T-helper 2 cell treated with Interferon-gamma antibody and Interleukin-4, amounts not matched to agents 5 μg/mL and 100 μg/mL, for 36 hours (primary cell): ENCODE measurements around the gene HMG20A.

Experiments
- DNase-seq: peaks from one replicate; pipeline ENCODE4 v3.0.0; 2021; ENCODE audit warnings: low spot score
- H3K27ac Mint-ChIP-seq: one replicate; pipeline ENCODE4 v1.8.0; 2021; ENCODE audit warnings: mild to moderate bottlenecking, mixed read lengths
- H3K27me3 Mint-ChIP-seq: one replicate; pipeline ENCODE4 v1.8.0; 2021; ENCODE audit warnings: low read depth, mixed read lengths
- H3K36me3 Mint-ChIP-seq: one replicate; pipeline ENCODE4 v1.8.0; 2021; ENCODE audit warnings: low read depth, mixed read lengths
- H3K4me1 Mint-ChIP-seq: one replicate; pipeline ENCODE4 v1.8.0; 2021; ENCODE audit warnings: low read depth, mixed read lengths
- H3K4me3 Mint-ChIP-seq: one replicate; pipeline ENCODE4 v1.8.0; 2022; ENCODE audit warnings: mild to moderate bottlenecking, moderate library complexity, mixed read lengths
- H3K9me3 Mint-ChIP-seq: one replicate; pipeline ENCODE4 v1.8.0; 2021; ENCODE audit warnings: mixed read lengths

Gene HMG20A

DNA sequence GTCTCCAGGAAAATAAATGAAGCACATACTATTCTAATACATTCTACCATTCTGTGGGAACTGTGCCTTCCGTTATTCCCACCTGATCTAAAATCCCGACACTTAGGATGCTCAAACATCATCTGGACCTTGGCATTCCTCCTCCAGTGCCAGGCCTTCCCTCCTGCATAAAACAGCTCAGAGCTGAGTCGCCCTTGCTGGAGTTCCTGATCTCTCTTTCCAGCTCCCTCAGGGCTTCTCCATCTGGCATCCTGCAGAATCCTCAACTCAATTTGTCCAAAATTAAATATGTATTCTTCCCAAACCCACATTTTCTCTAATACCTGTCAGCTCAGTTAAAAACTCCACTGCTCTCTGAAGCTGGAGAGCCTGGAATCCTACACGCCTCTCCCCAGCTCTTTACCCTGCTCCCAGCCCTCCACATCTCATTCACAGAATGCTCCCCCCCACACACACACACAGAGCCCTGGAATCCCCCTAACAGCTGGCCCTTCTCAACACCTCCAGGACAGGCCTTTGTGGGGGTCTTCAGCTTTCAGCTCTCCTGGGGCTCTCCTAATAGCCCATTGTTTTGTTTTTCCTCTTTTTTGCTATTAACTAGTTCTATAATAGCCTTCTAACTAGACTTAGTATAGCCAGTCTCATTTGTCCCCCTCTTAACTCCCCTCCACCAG, 78.5 kb downstream of the HMG20A start:
- no peaks in the 10 kb centered on the region for H3K4me1 Mint-ChIP-seq

GRCh38 chr15:77500989-77501388, 80.3 kb downstream of the HMG20A start:
- H3K4me1 Mint-ChIP-seq, result no peaks in the 10 kb centered on the region
- no peak overlapping the region for H3K27ac Mint-ChIP-seq
- no peak overlapping the region for H3K4me3 Mint-ChIP-seq
- no peaks in the 10 kb centered on the region for H3K27me3 Mint-ChIP-seq
- no peaks in the 10 kb centered on the region for H3K36me3 Mint-ChIP-seq
- no peaks in the 10 kb centered on the region for H3K9me3 Mint-ChIP-seq
- DNase-seq, result no peak

More for the DNA sequence above, 78.5 kb downstream of the HMG20A start:
- no peak for DNase-seq
- no peak overlapping the region for H3K4me3 Mint-ChIP-seq
- H3K36me3 Mint-ChIP-seq, result no peaks in the 10 kb centered on the region
- no peak overlapping the region for H3K27ac Mint-ChIP-seq
- no peaks in the 10 kb centered on the region for H3K9me3 Mint-ChIP-seq
- H3K27me3 Mint-ChIP-seq, result no peaks in the 10 kb centered on the region

- Mint-ChIP-seq H3K27me3 (no peaks in the 10 kb centered on the region), H3K27ac (no peak overlapping the region), H3K9me3 (no peaks in the 10 kb centered on the region), H3K4me3 (no peak overlapping the region), H3K4me1 (no peaks in the 10 kb centered on the region), H3K36me3 (no peaks in the 10 kb centered on the region)
- no peak for DNase-seq
Observed at GRCh38 chr15:77502379-77503095, 81.8 kb downstream of the HMG20A start.

DNA sequence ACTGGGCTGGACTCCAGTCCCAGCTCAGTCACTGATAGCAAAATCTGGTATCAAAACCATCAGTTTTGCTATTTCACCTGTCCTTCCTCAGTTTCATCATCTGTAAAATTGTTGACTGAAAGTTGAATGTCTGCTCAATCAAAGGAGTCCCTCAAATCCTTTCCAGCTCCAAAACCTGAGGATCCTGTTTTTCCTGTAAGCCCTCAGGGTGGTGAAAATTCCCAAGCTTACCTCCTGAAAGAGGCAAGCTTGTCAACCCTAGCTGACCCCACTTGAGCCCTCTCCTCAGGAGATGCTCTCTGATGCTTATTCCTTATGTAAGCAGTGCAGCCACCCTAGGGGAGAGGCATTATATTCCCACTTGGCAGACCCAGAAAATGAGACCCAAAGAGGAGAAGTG, 82.6 kb downstream of the HMG20A start:
- Mint-ChIP-seq H3K27me3 (no peaks in the 10 kb centered on the region), H3K4me3 (no peak overlapping the region), H3K4me1 (no peaks in the 10 kb centered on the region), H3K27ac (no peak overlapping the region), H3K9me3 (no peaks in the 10 kb centered on the region), H3K36me3 (no peaks in the 10 kb centered on the region)
- no peak for DNase-seq

GRCh38 chr15:77503764-77504163, 83.1 kb downstream of the HMG20A start:
- no peaks in the 10 kb centered on the region for H3K9me3 Mint-ChIP-seq
- no peaks in the 10 kb centered on the region for H3K36me3 Mint-ChIP-seq
- H3K27me3 Mint-ChIP-seq, result no peaks in the 10 kb centered on the region
- no peak for DNase-seq
- no peak overlapping the region for H3K4me3 Mint-ChIP-seq
- H3K4me1 Mint-ChIP-seq, result peaks cover 4% of the 10 kb centered on the region
- H3K27ac Mint-ChIP-seq, result no peak overlapping the region

GRCh38 chr15:77504306-77504705, 83.6 kb downstream of the HMG20A start:
- Mint-ChIP-seq H3K9me3 (no peaks in the 10 kb centered on the region), H3K4me1 (peaks cover 8% of the 10 kb centered on the region), H3K36me3 (no peaks in the 10 kb centered on the region), H3K27ac (no peak overlapping the region), H3K27me3 (no peaks in the 10 kb centered on the region), H3K4me3 (no peak overlapping the region)
- DNase-seq, result no peak

DNA sequence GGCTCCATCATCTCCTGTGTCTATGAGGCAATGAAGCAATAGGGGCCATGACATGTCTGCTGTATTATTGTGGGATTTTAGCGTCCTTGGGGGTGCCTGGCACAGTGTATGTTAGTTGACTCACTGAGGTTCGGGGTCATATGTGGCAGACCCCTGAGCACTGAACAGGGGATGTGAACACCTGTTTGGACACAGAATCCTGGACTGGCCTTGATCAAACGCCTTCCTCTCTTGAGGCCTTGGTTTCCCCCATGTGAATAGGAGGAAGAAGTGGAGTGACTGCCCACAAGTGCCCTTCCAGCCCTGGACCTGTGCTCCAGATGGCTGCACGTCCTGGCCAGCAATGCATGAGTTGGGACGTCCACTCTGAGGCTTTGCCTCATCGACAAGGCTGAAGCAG, 84.2 kb downstream of the HMG20A start:
- Mint-ChIP-seq H3K9me3 (no peaks in the 10 kb centered on the region), H3K36me3 (no peaks in the 10 kb centered on the region), H3K27ac (no peak overlapping the region), H3K4me3 (no peak overlapping the region), H3K27me3 (no peaks in the 10 kb centered on the region), H3K4me1 (peaks cover 8% of the 10 kb centered on the region)
- DNase-seq, result no peak

DNA sequence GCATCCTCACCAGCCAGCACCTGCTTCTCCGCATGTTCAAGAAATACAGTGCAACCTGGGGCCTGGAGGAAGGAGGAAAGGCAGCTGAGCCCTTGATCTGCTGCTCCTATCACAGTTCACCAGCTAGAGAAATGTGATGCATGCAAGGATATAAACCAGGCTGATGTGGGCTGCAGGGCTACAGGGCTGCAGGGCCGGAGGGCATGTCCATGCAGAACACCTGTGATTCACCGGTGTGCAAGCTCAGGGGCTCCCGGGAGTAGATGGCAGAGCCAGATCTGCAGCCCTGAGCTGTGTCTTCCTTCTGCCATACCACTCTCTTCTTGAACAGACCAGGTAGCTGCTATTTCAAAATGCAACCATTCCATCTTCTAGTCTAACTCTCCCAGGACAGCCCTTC, 84.9 kb downstream of the HMG20A start:
- H3K4me1 Mint-ChIP-seq, result peaks cover 8% of the 10 kb centered on the region
- H3K27ac Mint-ChIP-seq, result no peak overlapping the region
- H3K4me3 Mint-ChIP-seq, result no peak overlapping the region
- no peaks in the 10 kb centered on the region for H3K9me3 Mint-ChIP-seq
- no peaks in the 10 kb centered on the region for H3K36me3 Mint-ChIP-seq
- no peak for DNase-seq
- no peaks in the 10 kb centered on the region for H3K27me3 Mint-ChIP-seq

DNA sequence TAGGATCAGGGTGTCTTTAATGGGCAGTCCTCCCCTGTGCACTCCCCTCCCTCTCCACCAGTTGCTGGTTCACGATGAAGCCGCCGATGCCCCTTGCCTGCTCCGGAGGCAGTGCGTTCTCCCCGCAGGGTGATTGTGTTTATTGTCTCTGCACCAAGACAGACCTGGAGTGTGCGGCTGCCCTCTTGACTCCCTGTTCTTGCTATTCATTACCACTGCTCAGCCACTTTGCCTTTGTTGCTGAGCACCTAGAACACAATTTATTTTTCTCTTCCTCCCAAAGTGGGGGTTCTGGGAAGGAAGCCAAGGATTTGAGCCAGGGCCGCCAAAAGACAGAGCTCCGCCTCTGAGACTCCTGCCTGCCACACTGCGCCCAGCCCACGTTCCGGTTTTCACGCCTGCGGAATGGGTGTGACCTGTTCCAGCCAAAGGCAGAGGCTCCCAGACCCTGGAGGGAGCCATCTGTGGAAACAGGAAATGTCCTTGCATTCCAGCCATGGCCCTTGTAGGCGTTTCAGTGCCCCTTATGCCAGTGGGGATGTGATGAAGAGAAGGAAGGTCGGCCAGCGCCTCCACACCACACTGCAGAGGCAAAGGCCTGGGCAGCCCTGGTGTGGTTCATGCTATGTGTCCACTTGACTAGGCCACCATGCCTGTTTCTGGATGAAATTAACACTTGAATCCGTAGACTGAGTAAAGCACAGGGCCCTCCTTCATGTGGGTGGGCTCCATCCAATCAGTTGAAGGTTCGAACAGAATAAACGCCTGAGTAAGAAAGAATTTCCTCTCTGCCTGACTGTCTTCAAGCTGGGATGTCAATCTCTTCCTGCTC, 85.8 kb downstream of the HMG20A start:
- Mint-ChIP-seq H3K27ac (no peak overlapping the region), H3K4me1 (peaks cover 8% of the 10 kb centered on the region), H3K36me3 (no peaks in the 10 kb centered on the region), H3K9me3 (no peaks in the 10 kb centered on the region), H3K27me3 (no peaks in the 10 kb centered on the region), H3K4me3 (no peak overlapping the region)
- DNase-seq, result no peak

- DNase-seq, result no peak
- no peak overlapping the region for H3K27ac Mint-ChIP-seq
- peaks cover 8% of the 10 kb centered on the region for H3K4me1 Mint-ChIP-seq
- H3K27me3 Mint-ChIP-seq, result no peaks in the 10 kb centered on the region
- H3K9me3 Mint-ChIP-seq, result no peaks in the 10 kb centered on the region
- H3K36me3 Mint-ChIP-seq, result no peaks in the 10 kb centered on the region
- no peak overlapping the region for H3K4me3 Mint-ChIP-seq
Observed at GRCh38 chr15:77507143-77507897, 86.6 kb downstream of the HMG20A start.

GRCh38 chr15:77507911-77508310, 87.2 kb downstream of the HMG20A start:
- peaks cover 8% of the 10 kb centered on the region for H3K4me1 Mint-ChIP-seq
- no peak overlapping the region for H3K27ac Mint-ChIP-seq
- no peaks in the 10 kb centered on the region for H3K27me3 Mint-ChIP-seq
- H3K4me3 Mint-ChIP-seq, result no peak overlapping the region
- H3K36me3 Mint-ChIP-seq, result no peaks in the 10 kb centered on the region
- H3K9me3 Mint-ChIP-seq, result no peaks in the 10 kb centered on the region
- DNase-seq, result no peak

DNA sequence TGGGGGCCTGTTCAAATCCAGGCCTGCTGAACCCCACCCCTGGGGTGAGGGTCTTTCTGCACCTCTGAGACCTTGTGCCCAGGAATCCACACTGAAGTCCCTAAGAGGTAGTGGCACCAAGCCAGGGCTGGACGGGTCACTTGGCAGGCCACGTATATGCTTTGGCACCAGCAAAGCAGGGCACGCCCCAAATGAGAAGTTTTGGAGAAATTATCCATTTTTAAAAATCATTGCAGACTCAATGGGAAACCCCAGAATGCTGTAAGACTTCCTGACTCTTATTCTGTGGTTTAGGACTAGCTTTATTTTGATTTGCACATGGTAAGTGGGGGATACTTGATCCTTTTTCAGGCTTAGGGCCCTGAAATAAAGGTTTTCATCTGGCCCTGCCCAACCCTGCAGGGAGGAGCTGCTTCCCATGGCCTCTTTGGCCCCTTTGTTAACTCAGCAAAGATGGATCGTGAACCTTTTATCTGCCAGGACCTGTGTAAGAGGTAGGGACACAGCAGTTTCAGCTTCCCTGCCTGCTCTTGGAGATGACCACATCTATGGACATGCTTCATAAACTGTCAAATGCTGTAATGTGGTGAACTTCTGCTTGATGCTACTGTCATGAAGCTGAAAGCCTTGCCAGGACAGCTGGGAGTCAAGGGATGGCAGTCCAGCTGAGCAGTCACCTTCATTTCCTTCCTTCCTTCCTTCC, 88.0 kb downstream of the HMG20A start:
- H3K27ac Mint-ChIP-seq, result no peak overlapping the region
- H3K27me3 Mint-ChIP-seq, result no peaks in the 10 kb centered on the region
- no peaks in the 10 kb centered on the region for H3K9me3 Mint-ChIP-seq
- DNase-seq, result no peak
- no peaks in the 10 kb centered on the region for H3K36me3 Mint-ChIP-seq
- peaks cover 8% of the 10 kb centered on the region for H3K4me1 Mint-ChIP-seq
- H3K4me3 Mint-ChIP-seq, result no peak overlapping the region
